ENCODE results near the gene ARHGAP15.

The ARHGAP15 gene

DNA sequence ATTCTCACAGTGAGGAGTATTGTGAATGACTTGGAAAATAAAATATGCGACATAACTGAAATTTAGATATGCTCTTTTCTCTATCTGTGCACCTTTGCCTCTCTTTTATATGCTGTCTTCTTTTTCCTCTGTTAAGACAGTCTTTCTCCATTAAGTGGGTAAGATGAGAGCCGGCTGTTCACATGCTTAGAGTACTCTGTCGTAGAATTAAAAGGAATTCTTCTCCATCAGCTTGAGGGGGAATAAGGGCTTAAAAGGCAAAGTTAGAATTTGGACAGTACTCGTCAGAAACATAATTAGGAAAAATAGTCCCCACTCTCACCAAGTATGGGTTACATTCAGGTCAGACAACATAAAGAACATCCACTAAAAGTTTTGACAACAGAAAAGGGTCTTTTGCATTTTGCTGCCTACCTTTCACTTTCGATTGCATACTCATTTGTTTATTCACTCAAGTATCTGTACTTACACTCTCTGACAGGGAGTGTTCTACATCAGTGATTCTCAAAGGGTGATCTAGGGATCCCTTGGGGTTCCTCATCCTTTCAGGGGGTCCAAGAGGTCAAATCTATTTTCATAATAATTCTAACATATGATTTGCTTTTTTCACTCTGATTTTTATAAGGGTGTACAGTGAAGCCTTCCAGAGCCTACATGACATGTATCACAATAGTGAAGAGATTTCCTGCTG, 48.0 kb downstream of the ARHGAP15 start:
- TF ChIP-seq, protein P1, sequence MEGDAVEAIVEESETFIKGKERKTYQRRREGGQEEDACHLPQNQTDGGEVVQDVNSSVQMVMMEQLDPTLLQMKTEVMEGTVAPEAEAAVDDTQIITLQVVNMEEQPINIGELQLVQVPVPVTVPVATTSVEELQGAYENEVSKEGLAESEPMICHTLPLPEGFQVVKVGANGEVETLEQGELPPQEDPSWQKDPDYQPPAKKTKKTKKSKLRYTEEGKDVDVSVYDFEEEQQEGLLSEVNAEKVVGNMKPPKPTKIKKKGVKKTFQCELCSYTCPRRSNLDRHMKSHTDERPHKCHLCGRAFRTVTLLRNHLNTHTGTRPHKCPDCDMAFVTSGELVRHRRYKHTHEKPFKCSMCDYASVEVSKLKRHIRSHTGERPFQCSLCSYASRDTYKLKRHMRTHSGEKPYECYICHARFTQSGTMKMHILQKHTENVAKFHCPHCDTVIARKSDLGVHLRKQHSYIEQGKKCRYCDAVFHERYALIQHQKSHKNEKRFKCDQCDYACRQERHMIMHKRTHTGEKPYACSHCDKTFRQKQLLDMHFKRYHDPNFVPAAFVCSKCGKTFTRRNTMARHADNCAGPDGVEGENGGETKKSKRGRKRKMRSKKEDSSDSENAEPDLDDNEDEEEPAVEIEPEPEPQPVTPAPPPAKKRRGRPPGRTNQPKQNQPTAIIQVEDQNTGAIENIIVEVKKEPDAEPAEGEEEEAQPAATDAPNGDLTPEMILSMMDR (IDR thresholded peaks at IDR 0.05; ENCODE audit: low read depth, low read length) = no peak
- peak overlapping the region in 1 of 2 donors; percentile 25 for H3K4me3 ChIP-seq (replicated peaks in 1 of 2; ENCODE audit: low read depth in 2 of 2, low read length in 2 of 2)
- peak; percentile 3 to 15 for DNase-seq (ENCODE audit: low read depth in 2 of 2)

- no peak for DNase-seq (ENCODE audit: low read depth in 2 of 2)
- TF ChIP-seq, protein P1 (IDR thresholded peaks at IDR 0.05; ENCODE audit: low read depth, low read length) = no peak
- H3K4me3 ChIP-seq (replicated peaks in 1 of 2; ENCODE audit: low read depth in 2 of 2, low read length in 2 of 2) = no peak overlapping the region
These were observed 52.3 kb downstream of the ARHGAP15 start for GRCh38 chr2:143181494-143181893.

DNA sequence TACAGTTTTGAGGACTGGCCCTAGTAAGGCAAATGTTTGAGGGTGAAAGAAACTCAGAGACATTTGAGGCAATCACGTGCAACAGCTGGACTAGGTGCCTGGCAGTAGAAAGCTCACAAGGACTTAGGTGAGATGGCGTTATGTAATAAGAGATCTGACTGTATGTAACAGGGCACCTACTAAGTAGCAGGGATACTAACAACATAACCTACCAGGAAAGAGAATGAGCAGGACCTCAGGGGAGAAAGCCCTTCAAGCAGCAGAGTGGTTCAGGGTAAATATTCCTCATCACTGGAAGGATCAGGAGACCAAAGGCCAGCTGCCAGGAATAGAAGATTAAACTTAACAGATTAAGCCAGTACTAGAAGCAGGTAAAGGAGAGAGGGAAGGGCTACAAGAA, 53.4 kb downstream of the ARHGAP15 start:
- TF ChIP-seq, protein P1 (IDR thresholded peaks at IDR 0.05; ENCODE audit: low read depth, low read length) = no peak
- no peak overlapping the region for H3K4me3 ChIP-seq (replicated peaks in 1 of 2; ENCODE audit: low read depth in 2 of 2, low read length in 2 of 2)
- DNase-seq (ENCODE audit: low read depth in 2 of 2) = no peak

- H3K4me3 ChIP-seq (replicated peaks in 1 of 2; ENCODE audit: low read depth in 2 of 2, low read length in 2 of 2) = no peak overlapping the region
- TF ChIP-seq, protein P1 (IDR thresholded peaks at IDR 0.05; ENCODE audit: low read depth, low read length) = no peak
- DNase-seq (ENCODE audit: low read depth in 2 of 2) = no peak
These were observed 54.7 kb downstream of the ARHGAP15 start for GRCh38 chr2:143183804-143184463.

GRCh38 chr2:143186876-143187275, 57.7 kb downstream of the ARHGAP15 start:
- TF ChIP-seq, protein P1 (IDR thresholded peaks at IDR 0.05; ENCODE audit: low read depth, low read length) = no peak
- no peak for DNase-seq (ENCODE audit: low read depth in 2 of 2)
- no peak overlapping the region for H3K4me3 ChIP-seq (replicated peaks in 1 of 2; ENCODE audit: low read depth in 2 of 2, low read length in 2 of 2)

- no peak for DNase-seq (ENCODE audit: low read depth in 2 of 2)
- no peak overlapping the region for H3K4me3 ChIP-seq (replicated peaks in 1 of 2; ENCODE audit: low read depth in 2 of 2, low read length in 2 of 2)
- TF ChIP-seq, protein P1 (IDR thresholded peaks at IDR 0.05; ENCODE audit: low read depth, low read length) = no peak
These were observed 61.2 kb downstream of the ARHGAP15 start for GRCh38 chr2:143190431-143190830.

Data from cardiac fibroblast (primary cell).